Activated T-helper 1 cell treated with anti-CD3 and anti-CD28 coated beads, Interleukin-12 subunit alpha, Interleukin-12 subunit beta, Interleukin-2, Interleukin-4 antibody, amounts not matched to agents 30 ng/mL and 10 ng/mL and 1 ng/mL, durations not matched to agents 14 hours and 24 hours and 36 hours (primary cell): ENCODE measurements around the gene PLA2G4D. TPM values are rescaled to one million over a fixed set of nuclear protein-coding genes. Genes with fewer than 3 reads are reported as not detected.

Source experiments
- DNase-seq: peaks from one replicate; pipeline ENCODE4 v3.0.0; 2021; ENCODE audit warnings: low spot score
- H3K27ac Mint-ChIP-seq: one replicate; pipeline ENCODE4 v1.8.0; 2021; ENCODE audit warnings: mild to moderate bottlenecking, mixed read lengths
- H3K27me3 Mint-ChIP-seq: one replicate; pipeline ENCODE4 v1.8.0; 2022; ENCODE audit warnings: mild to moderate bottlenecking, moderate library complexity, mixed read lengths; ENCODE audit not compliant: insufficient read depth
- H3K36me3 Mint-ChIP-seq: one replicate; pipeline ENCODE4 v1.8.0; 2021; ENCODE audit warnings: low read depth, mixed read lengths
- H3K4me1 Mint-ChIP-seq: one replicate; pipeline ENCODE4 v1.8.0; 2021; ENCODE audit warnings: low read depth, mixed read lengths
- H3K4me3 Mint-ChIP-seq: one replicate; pipeline ENCODE4 v1.8.0; 2021; ENCODE audit warnings: mild to moderate bottlenecking, moderate library complexity, mixed read lengths
- H3K9me3 Mint-ChIP-seq: one replicate; pipeline ENCODE4 v1.8.0; 2021; ENCODE audit warnings: mixed read lengths
- intact Hi-C: fragments of 100-400 bp; cut with micrococcal nuclease; formaldehyde crosslinking; loops from one replicate; pipeline ENCODE4 v1.15.1; 2024
- total RNA-seq: library from RNA; stranded (reverse); gene quantifications from 2 replicates; pipeline ENCODE4 v1.2.3, GENCODE V29; 2022

PLA2G4D gene
- total RNA-seq, 1 donor from 2014 or later = not detected

DNA sequence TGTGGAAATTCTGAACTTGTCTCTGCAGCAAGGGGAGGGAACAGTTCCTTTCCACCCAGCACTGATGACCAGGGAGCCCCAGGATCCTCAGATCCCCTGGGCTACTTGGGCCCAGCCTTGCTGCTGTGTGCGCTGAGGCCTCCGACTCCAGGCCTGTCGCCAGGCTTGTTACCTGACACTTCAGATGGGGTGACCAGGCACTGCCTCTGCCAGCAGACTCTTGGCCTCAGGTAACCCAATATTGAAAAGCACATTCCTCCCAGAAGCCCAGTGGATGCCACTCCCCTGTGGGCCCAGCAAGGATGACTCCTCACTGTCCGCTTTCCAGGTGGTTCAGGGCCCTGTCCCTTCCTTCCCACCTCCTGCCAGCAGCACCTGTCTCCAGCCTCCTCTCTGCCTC is 70.1 kb downstream of the PLA2G4D start:
- Mint-ChIP-seq H3K9me3 (no peaks in the 10 kb centered on the region), H3K27me3 (peaks cover 14% of the 10 kb centered on the region), H3K36me3 (no peaks in the 10 kb centered on the region), H3K4me3 (no peak overlapping the region), H3K27ac (no peak overlapping the region), H3K4me1 (no peaks in the 10 kb centered on the region)
- DNase-seq = no peak
- intact Hi-C loops = no loop called here

- H3K27me3 Mint-ChIP-seq = peaks cover 8% of the 10 kb centered on the region
- H3K9me3 Mint-ChIP-seq = no peaks in the 10 kb centered on the region
- H3K27ac Mint-ChIP-seq = no peak overlapping the region
- no peaks in the 10 kb centered on the region for H3K36me3 Mint-ChIP-seq
- H3K4me1 Mint-ChIP-seq = no peaks in the 10 kb centered on the region
- no peak overlapping the region for H3K4me3 Mint-ChIP-seq
- intact Hi-C loops = no loop called here
- no peak for DNase-seq
Observed at GRCh38 chr15:42021593-42021992, 72.8 kb downstream of the PLA2G4D start.

- no peak for DNase-seq
- Mint-ChIP-seq H3K27me3 (peaks cover 2% of the 10 kb centered on the region), H3K9me3 (no peaks in the 10 kb centered on the region), H3K4me1 (no peaks in the 10 kb centered on the region), H3K4me3 (no peak within 1 kb of the TSS), H3K36me3 (no peaks in the 10 kb centered on the region), H3K27ac (no peak within 1 kb of the TSS)
- intact Hi-C loops = no loop called here
Observed at GRCh38 chr15:42020713-42021273, 73.6 kb downstream of the PLA2G4D start, which contains the start of gene PLA2G4E. Gene PLA2G4E (minus strand): TSS chr15:42021042. CDS start chr15:42021030, 12 bp downstream.

GRCh38 chr15:42018306-42019224 is 75.8 kb downstream of the PLA2G4D start:
- H3K36me3 Mint-ChIP-seq = no peaks in the 10 kb centered on the region
- intact Hi-C loops = no loop called here
- no peak overlapping the region for H3K27ac Mint-ChIP-seq
- no peak for DNase-seq
- peaks cover 2% of the 10 kb centered on the region for H3K27me3 Mint-ChIP-seq
- no peaks in the 10 kb centered on the region for H3K4me1 Mint-ChIP-seq
- H3K9me3 Mint-ChIP-seq = no peaks in the 10 kb centered on the region
- H3K4me3 Mint-ChIP-seq = no peak overlapping the region

Other genes starting within 250 kb of the PLA2G4D start
- 1.2 and 1.9 TPM in 2 replicates for gene SPTBN5, start 200.5 kb downstream of the PLA2G4D start, total RNA-seq
- 29.5 and 30.1 TPM in 2 replicates for gene EHD4, start 122.0 kb downstream of the PLA2G4D start, total RNA-seq
- not detected in 2 replicates for gene PLA2G4E, start 73.5 kb downstream of the PLA2G4D start, total RNA-seq
- gene PLA2G4F, start 62.1 kb upstream of the PLA2G4D start, total RNA-seq = not detected in 2 replicates
- 63.8 and 66.0 TPM in 2 replicates for gene VPS39, start 113.7 kb upstream of the PLA2G4D start, total RNA-seq
- 13.0 and 15.2 TPM in 2 replicates for gene GANC, start 178.6 kb upstream of the PLA2G4D start, total RNA-seq
- 42.3 and 46.2 TPM in 2 replicates for gene TMEM87A, start 178.9 kb upstream of the PLA2G4D start, total RNA-seq